Upper lobe of left lung (tissue), 6 donors: ENCODE measurements around the gene RBP3. TPM values are rescaled to one million over a fixed set of nuclear protein-coding genes. Genes with fewer than 3 reads are reported as not detected.

Source experiments
- ATAC-seq, 2 donors: fragments of 200-7000 bp; cut with Tn5 transposase; one replicate each; pipeline ENCODE4 v1.9.1; 2022; ENCODE audit warnings: mild to moderate bottlenecking in 2 of 2, moderate library complexity in 2 of 2; ENCODE audit not compliant: low FRiP score in 2 of 2
- DNase-seq, 2 donors: peaks; one replicate each; pipeline ENCODE4 v3.0.0-alpha.2; 2019 to 2020
- H3K27ac ChIP-seq, 4 donors: fragments of 200-600 bp; sonication (generic); one replicate each; pipeline ENCODE4 v1.5.1; 2016 to 2019
- H3K27me3 ChIP-seq, 4 donors: fragments of 200-600 bp; sonication (generic); one replicate each; pipeline ENCODE4 v1.5.1; 2017 to 2019
- H3K36me3 ChIP-seq, 4 donors: fragments of 200-600 bp; sonication (generic); one replicate each; pipeline ENCODE4 v1.5.1; 2016 to 2019
- H3K4me1 ChIP-seq, 4 donors: fragments of 200-600 bp; sonication (generic); one replicate each; pipeline ENCODE4 v1.5.1; 2018 to 2019
- H3K4me3 ChIP-seq, 4 donors: fragments of 200-600 bp; sonication (generic); one replicate each; pipeline ENCODE4 v1.5.1; 2017 to 2019; ENCODE audit warnings: mild to moderate bottlenecking in 2 of 4, moderate library complexity in 1 of 4
- H3K9me3 ChIP-seq, 4 donors: fragments of 200-600 bp; sonication (generic); one replicate each; pipeline ENCODE4 v1.5.1; 2018 to 2019
- EP300 ChIP-seq, 4 donors: sonication (generic); formaldehyde crosslinking; IDR thresholded peaks; one replicate each; pipeline ENCODE4 v1.5.1; 2017; ENCODE audit warnings: antibody characterized with exemption in 4 of 4, control low read depth in 2 of 4
- POLR2A ChIP-seq, 4 donors: fragments of 450-650 bp; IDR thresholded peaks; one replicate each; pipeline ENCODE4 v1.5.1; 2016 to 2017; ENCODE audit warnings: antibody characterized with exemption in 4 of 4, mild to moderate bottlenecking in 2 of 4
- POLR2AphosphoS5 ChIP-seq, 2 donors: sonication (generic); formaldehyde crosslinking; IDR thresholded peaks; one replicate each; pipeline ENCODE4 v1.5.1; 2017; ENCODE audit warnings: antibody characterized with exemption in 2 of 2
- WGBS, 2 donors: methylation state at CpG; one replicate each; pipeline ENCODE4 v1.1.5; 2017 to 2018; 5-methylcytosine and 5-hydroxymethylcytosine counted together
- total RNA-seq, 6 donors: library from RNA; depleted of rRNA in 4 of 6; stranded (reverse); fragments of >200 nt in 4 of 6; gene quantifications; one replicate each; pipeline versions ENCODE4 v1.1.0 to v1.2.1, GENCODE V29; 2016 to 2021
- TF ChIP-seq, protein P1 (sequence below), 6 experiments: fragments of 450-650 bp in 4 of 6; fragments of 200-600 bp in 2 of 6; sonication (generic) in 2 of 6; IDR thresholded peaks; one replicate each; pipeline ENCODE4 v1.5.1; 2016 to 2019; ENCODE audit warnings: antibody characterized with exemption in 6 of 6
- donor health status: DM: no; HTN: no; CAD: no; lungs with moderate emphysema.
- donor health status: DM: no; HTN: yes; CAD: no; lungs with severe emphysema.

RBP3 gene
- total RNA-seq, 6 donors from 2014 or later = not detected

DNA sequence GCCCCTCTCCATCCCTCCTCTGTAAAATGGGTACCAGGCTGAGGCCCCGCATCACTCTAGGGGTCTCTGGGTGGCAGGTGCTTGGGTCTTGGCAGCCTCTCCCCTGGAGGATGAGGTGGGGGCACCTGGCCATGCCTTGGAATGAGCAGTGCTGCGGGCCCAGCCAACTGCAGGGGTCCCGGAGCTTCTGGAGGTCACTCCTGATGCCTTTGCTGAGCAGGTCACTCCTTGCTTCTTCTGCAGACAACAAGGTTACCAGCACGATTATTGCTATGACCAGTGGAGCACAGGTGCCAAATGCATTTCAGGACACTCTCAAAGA is 58.3 kb downstream of the RBP3 start:
- no peaks in the 10 kb centered on the region for H3K36me3 ChIP-seq
- H3K4me3 ChIP-seq = no peak overlapping the region
- DNase-seq = no peak
- no peaks in the 10 kb centered on the region for H3K27me3 ChIP-seq
- no peak for ATAC-seq
- TF ChIP-seq POLR2A (IDR thresholded peaks at IDR 0.05) (no peak), POLR2AphosphoS5 (IDR thresholded peaks at IDR 0.05) (no peak), EP300 (IDR thresholded peaks at IDR 0.05) (no peak)
- TF ChIP-seq, protein P1, sequence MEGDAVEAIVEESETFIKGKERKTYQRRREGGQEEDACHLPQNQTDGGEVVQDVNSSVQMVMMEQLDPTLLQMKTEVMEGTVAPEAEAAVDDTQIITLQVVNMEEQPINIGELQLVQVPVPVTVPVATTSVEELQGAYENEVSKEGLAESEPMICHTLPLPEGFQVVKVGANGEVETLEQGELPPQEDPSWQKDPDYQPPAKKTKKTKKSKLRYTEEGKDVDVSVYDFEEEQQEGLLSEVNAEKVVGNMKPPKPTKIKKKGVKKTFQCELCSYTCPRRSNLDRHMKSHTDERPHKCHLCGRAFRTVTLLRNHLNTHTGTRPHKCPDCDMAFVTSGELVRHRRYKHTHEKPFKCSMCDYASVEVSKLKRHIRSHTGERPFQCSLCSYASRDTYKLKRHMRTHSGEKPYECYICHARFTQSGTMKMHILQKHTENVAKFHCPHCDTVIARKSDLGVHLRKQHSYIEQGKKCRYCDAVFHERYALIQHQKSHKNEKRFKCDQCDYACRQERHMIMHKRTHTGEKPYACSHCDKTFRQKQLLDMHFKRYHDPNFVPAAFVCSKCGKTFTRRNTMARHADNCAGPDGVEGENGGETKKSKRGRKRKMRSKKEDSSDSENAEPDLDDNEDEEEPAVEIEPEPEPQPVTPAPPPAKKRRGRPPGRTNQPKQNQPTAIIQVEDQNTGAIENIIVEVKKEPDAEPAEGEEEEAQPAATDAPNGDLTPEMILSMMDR (IDR thresholded peaks at IDR 0.05) = no peak
- H3K9me3 ChIP-seq = no peaks in the 10 kb centered on the region
- H3K27ac ChIP-seq = no peak overlapping the region
- peaks cover 0 to 7% (median 4%) of the 10 kb centered on the region in 4 donors for H3K4me1 ChIP-seq
- 80 to 89% methylated on average over 2 to 4 of the region's 4 CpGs for WGBS, 2 donors

DNA sequence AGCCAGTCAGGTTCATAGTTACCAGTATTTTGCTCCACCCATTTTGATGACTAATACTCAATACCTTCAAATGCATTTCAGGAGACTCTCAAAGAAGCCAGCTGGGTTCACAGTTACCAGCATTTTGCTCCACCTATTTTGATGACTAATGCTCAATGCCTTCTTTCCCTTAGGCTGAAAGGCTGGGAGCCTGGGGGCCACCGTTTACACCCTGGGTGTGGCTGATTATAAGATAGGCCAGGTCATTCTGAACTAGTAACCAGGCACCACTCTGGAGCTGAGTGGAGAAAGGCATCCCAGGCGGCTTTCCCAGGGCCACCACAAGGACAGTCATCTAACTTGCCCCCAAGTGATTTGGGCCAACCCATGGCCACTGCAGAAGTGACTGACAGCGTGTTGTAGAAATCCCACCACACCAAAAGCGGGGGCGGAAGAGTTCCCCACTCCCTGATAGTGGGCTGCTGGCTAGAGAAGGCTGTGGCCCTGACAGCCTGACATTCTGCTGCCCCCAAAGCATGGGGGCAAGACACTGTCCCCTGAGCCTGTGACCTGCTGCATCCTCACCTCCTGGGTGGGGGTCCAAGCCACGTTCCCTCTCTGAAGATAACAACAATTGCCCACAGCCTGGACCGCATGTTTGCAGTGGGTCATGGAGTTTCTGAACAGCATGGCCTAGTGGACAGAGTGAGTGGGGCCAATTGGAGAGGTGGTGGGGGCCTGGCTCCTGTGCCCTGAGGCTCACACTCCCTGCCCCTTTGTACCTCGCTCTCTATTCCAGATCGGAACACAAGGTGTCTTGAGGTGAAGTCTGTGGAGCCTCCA is 58.9 kb downstream of the RBP3 start:
- no peaks in the 10 kb centered on the region for H3K27me3 ChIP-seq
- no peak for TF ChIP-seq POLR2A (IDR thresholded peaks at IDR 0.05)
- TF ChIP-seq POLR2AphosphoS5 (IDR thresholded peaks at IDR 0.05) = no peak
- TF ChIP-seq, protein P1 (IDR thresholded peaks at IDR 0.05) = no peak
- TF ChIP-seq EP300 (IDR thresholded peaks at IDR 0.05) = no peak
- H3K27ac ChIP-seq = no peak overlapping the region
- ATAC-seq (peak in 1 of 2 donors; percentile 67), DNase-seq (no peak)
- peaks cover 0 to 7% (median 4%) of the 10 kb centered on the region in 4 donors for H3K4me1 ChIP-seq
- no peaks in the 10 kb centered on the region for H3K36me3 ChIP-seq
- H3K4me3 ChIP-seq = no peak overlapping the region
- H3K9me3 ChIP-seq = no peaks in the 10 kb centered on the region
- 76 to 90% methylated on average over 5 to 9 of the region's 9 CpGs for WGBS, 2 donors

Other genes starting within 250 kb of the RBP3 start
- 10 to 100 TPM in 2 of 6 donors, 1 to 10 TPM in 4; 1.8 to 23.4 (median 7.8) TPM for gene GDF10, start 48.2 kb upstream of the RBP3 start, total RNA-seq
- not detected for gene GDF2, start 25.9 kb upstream of the RBP3 start, total RNA-seq
- gene ZNF488, start 35.9 kb downstream of the RBP3 start, total RNA-seq = under 1 TPM in 4 of 6 donors, not detected in 2; 0.15 to 0.66 (median 0.28) TPM
- gene ANXA8, start 135.8 kb downstream of the RBP3 start, total RNA-seq = 10 to 100 TPM in 3 of 6 donors, 1 to 10 TPM in 3; 4.2 to 25.6 (median 10.7) TPM
- not detected for gene FAM25G, start 143.3 kb downstream of the RBP3 start, total RNA-seq
- gene AGAP9, start 175.3 kb downstream of the RBP3 start, total RNA-seq = 10 to 100 TPM in 2 of 6 donors, 1 to 10 TPM in 4; 3.6 to 40.9 (median 8.5) TPM